Skeletal muscle tissue (tissue), 4 donors: ENCODE data around the gene RTF2. TPM values are rescaled to one million over a fixed set of nuclear protein-coding genes. Genes with fewer than 3 reads are reported as not detected.

Experiments used
- H3K27ac ChIP-seq: one replicate; pipeline ENCODE4 v1.7.0; 2013; ENCODE audit warnings: mild to moderate bottlenecking, low read depth, low read length, inconsistent platforms
- H3K27me3 ChIP-seq, 3 donors: one replicate each; pipeline ENCODE4 v1.7.0; 2013; ENCODE audit warnings: low read length in 3 of 3; ENCODE audit not compliant: control insufficient read depth in 3 of 3, insufficient read depth in 3 of 3
- H3K36me3 ChIP-seq, 3 donors: one replicate each; pipeline ENCODE4 v1.7.0; 2013; ENCODE audit warnings: low read length in 3 of 3; ENCODE audit not compliant: control insufficient read depth in 3 of 3, insufficient read depth in 3 of 3
- H3K4me1 ChIP-seq, 3 donors: one replicate each; pipeline ENCODE4 v1.7.0; 2013; ENCODE audit warnings: low read length in 3 of 3, mild to moderate bottlenecking in 3 of 3; ENCODE audit not compliant: control insufficient read depth in 3 of 3, insufficient read depth in 3 of 3
- H3K4me3 ChIP-seq, 3 donors: one replicate each; pipeline ENCODE4 v1.7.0; 2013; ENCODE audit warnings: low read length in 3 of 3
- H3K9ac ChIP-seq, 3 donors: one replicate each; pipeline ENCODE4 v1.7.0; 2013; ENCODE audit warnings: low read length in 3 of 3, mild to moderate bottlenecking in 3 of 3, moderate library complexity in 2 of 3, low read depth in 1 of 3
- H3K9me3 ChIP-seq, 3 donors: one replicate each; pipeline ENCODE4 v1.7.0; 2013; ENCODE audit warnings: low read length in 3 of 3; ENCODE audit not compliant: control insufficient read depth in 3 of 3
- total RNA-seq: library from RNA; depleted of rRNA; stranded (reverse); fragments of >200 nt; gene quantifications from one replicate; pipeline ENCODE4 v1.2.3, GENCODE V29; 2014
- donor health status: Osteomylitis.

The RTF2 gene
- total RNA-seq, 1 donor from 2014 or later, result 68.4 TPM

DNA sequence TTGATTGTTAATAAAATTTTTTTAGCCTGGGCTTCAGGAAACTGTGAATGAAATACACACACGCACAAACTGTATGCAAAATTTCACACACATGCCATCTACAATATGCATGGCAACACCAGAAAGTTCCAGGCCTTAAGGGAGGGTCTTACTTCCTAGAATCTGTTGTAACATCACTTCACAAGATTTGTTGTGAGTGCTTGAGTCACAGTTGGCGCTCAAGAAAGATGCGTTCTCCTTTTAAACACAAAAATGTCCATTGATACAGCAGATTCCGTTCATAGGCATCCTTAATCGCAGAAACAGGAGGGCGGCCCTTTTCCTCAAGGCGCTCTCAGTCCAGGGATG lies 485 bp upstream of the RTF2 start:
- Histone ChIP-seq H3K4me1 (peaks cover 13 to 20% (median 16%) of the 10 kb centered on the region in 3 donors), H3K27me3 (no peaks in the 10 kb centered on the region), H3K4me3 (peak overlapping the region; percentile 92 to 100 (median 92)), H3K27ac (peak overlapping the region; percentile 92), H3K36me3 (peaks cover 0 to 8% (median 0%) of the 10 kb centered on the region in 3 donors), H3K9me3 (no peaks in the 10 kb centered on the region), H3K9ac (peak overlapping the region; percentile 46 to 92 (median 68))

GRCh38 chr20:56469077-56469449 lies 636 bp downstream of the RTF2 start:
- Histone ChIP-seq H3K4me3 (peak overlapping the region; percentile 92 to 100 (median 92)), H3K27me3 (no peaks in the 10 kb centered on the region), H3K9ac (peak overlapping the region; percentile 92 to 95 (median 93)), H3K9me3 (no peaks in the 10 kb centered on the region), H3K36me3 (peaks cover 4 to 17% (median 9%) of the 10 kb centered on the region in 3 donors), H3K4me1 (peaks cover 13 to 20% (median 16%) of the 10 kb centered on the region in 3 donors), H3K27ac (peak overlapping the region; percentile 92)

GRCh38 chr20:56483970-56484369 lies 15.5 kb downstream of the RTF2 start:
- Histone ChIP-seq H3K4me3 (no peak overlapping the region), H3K27ac (no peak overlapping the region), H3K9me3 (no peaks in the 10 kb centered on the region), H3K9ac (no peak overlapping the region), H3K4me1 (no peaks in the 10 kb centered on the region), H3K27me3 (no peaks in the 10 kb centered on the region), H3K36me3 (peaks cover 34 to 70% (median 45%) of the 10 kb centered on the region in 3 donors)

DNA sequence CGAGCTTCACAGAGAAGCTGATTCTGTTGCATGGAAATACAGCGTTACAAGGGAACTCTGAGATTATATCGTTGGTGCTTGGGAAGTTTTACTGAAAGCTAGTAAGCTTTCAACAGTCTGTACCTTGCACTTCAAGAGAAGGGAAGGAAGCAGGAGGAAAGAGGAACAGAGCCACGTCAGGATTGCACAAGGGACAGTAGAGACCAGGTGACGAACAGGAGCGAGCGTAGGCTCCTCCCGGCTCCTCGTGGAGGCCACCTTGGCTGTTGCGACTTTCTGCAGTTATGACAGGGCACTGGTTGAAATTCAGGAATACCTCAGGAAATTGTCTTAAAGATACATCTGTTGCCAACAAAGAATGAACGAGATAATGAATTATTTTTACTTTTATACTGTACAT lies 18.8 kb downstream of the RTF2 start:
- Histone ChIP-seq H3K36me3 (peaks cover 22 to 61% (median 37%) of the 10 kb centered on the region in 3 donors), H3K4me1 (no peaks in the 10 kb centered on the region), H3K9ac (no peak overlapping the region), H3K27ac (no peak overlapping the region), H3K9me3 (no peaks in the 10 kb centered on the region), H3K4me3 (no peak overlapping the region), H3K27me3 (no peaks in the 10 kb centered on the region)

GRCh38 chr20:56488566-56488965 lies 20.1 kb downstream of the RTF2 start:
- peaks cover 22 to 55% (median 37%) of the 10 kb centered on the region in 3 donors for H3K36me3 ChIP-seq
- H3K9me3 ChIP-seq, result no peaks in the 10 kb centered on the region
- no peak overlapping the region for H3K27ac ChIP-seq
- no peaks in the 10 kb centered on the region for H3K4me1 ChIP-seq
- no peak overlapping the region for H3K4me3 ChIP-seq
- H3K27me3 ChIP-seq, result no peaks in the 10 kb centered on the region
- no peak overlapping the region for H3K9ac ChIP-seq

DNA sequence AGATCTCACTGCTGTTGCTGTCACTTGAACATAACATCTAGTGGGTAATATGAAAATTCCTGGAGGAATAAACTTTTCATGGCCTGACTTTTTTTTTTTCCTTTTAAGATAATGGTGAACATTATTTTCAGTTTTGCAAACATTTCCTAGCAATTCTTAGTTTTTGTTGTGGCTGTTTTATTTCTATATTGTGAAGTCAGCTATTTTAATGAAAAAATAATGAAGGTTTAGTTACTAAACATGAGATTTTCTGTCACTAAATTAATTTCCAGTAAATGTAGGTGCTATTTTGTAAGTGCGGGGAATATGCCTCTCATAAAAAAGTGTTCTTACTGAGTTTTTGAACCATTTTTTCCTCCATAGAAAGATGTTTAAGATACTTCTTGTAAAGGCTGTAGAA lies 32.7 kb downstream of the RTF2 start:
- H3K27me3 ChIP-seq, result no peaks in the 10 kb centered on the region
- peaks cover 2 to 20% (median 4%) of the 10 kb centered on the region in 3 donors for H3K36me3 ChIP-seq
- H3K9ac ChIP-seq, result no peak overlapping the region
- H3K4me1 ChIP-seq, result no peaks in the 10 kb centered on the region
- no peak overlapping the region for H3K27ac ChIP-seq
- no peak overlapping the region for H3K4me3 ChIP-seq
- H3K9me3 ChIP-seq, result no peaks in the 10 kb centered on the region

DNA sequence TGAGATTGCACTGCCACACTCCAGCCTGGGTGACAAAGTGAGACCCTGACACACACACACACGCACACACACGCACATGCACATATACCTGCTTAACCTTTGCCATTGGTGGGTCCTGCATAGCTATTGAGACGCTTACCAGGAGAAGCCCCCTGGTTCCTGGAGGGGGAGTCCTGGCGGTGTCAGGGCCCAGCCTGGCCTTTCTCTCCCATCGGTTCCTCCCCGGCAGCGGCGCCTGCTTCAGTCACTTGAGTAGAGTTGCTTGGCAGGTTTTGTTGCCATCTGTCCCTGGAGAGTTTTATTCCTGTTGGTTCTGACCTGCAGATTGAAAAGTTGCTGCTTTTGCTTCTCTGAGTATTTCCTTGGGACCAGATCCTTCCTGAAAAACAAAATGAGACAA lies 35.5 kb downstream of the RTF2 start:
- peaks cover 0 to 11% (median 0%) of the 10 kb centered on the region in 3 donors for H3K36me3 ChIP-seq
- H3K27ac ChIP-seq, result no peak overlapping the region
- no peaks in the 10 kb centered on the region for H3K4me1 ChIP-seq
- no peaks in the 10 kb centered on the region for H3K27me3 ChIP-seq
- H3K9me3 ChIP-seq, result no peaks in the 10 kb centered on the region
- no peak overlapping the region for H3K9ac ChIP-seq
- no peak overlapping the region for H3K4me3 ChIP-seq

- no peak overlapping the region for H3K9ac ChIP-seq
- peaks cover 0 to 11% (median 0%) of the 10 kb centered on the region in 3 donors for H3K36me3 ChIP-seq
- H3K4me1 ChIP-seq, result no peaks in the 10 kb centered on the region
Measured at GRCh38 chr20:56504373-56505005, 36.1 kb downstream of the RTF2 start.

DNA sequence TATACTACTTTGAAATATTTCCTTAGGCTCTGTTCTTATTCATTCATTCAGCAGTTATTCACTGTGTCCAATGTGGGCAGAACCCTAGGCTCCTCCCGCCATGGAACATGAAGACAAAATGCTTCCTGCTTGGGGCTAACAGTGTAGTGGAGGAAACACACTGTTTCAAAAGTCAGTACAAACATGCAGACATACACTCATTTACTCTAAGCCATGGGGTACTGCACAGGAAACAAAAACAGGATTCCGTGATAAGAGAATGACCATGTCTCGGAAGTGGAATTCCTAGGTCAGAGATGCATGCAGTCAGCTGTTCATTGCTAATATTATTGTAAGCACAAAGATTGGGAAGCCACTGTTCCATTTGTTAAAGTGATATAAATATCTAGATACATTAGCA lies 37.7 kb downstream of the RTF2 start:
- Histone ChIP-seq H3K9ac (no peak overlapping the region), H3K9me3 (no peaks in the 10 kb centered on the region), H3K4me3 (no peak overlapping the region), H3K27me3 (no peaks in the 10 kb centered on the region), H3K27ac (no peak overlapping the region), H3K36me3 (peaks cover 0 to 11% (median 0%) of the 10 kb centered on the region in 3 donors), H3K4me1 (no peaks in the 10 kb centered on the region)

More at GRCh38 chr20:56504373-56505005, 36.1 kb downstream of the RTF2 start:
- H3K27me3 ChIP-seq, result no peaks in the 10 kb centered on the region
- H3K4me3 ChIP-seq, result no peak overlapping the region
- H3K27ac ChIP-seq, result no peak overlapping the region
- H3K9me3 ChIP-seq, result no peaks in the 10 kb centered on the region

GRCh38 chr20:56511926-56512325 lies 43.5 kb downstream of the RTF2 start:
- Histone ChIP-seq H3K4me1 (peaks cover 0 to 3% (median 0%) of the 10 kb centered on the region in 3 donors), H3K27ac (no peak overlapping the region), H3K36me3 (peaks cover 17 to 30% (median 29%) of the 10 kb centered on the region in 3 donors), H3K4me3 (no peak overlapping the region), H3K27me3 (no peaks in the 10 kb centered on the region), H3K9me3 (no peaks in the 10 kb centered on the region), H3K9ac (no peak overlapping the region)
